K562 (cell line): ENCODE data around the gene SLC22A23. TPM values are rescaled to one million over a fixed set of nuclear protein-coding genes. Genes with fewer than 3 reads are reported as not detected.

Experiments used
- ATF7 ChIP-seq: fragments of 450-650 bp; IDR thresholded peaks from 2 replicates; pipeline ENCODE4 v1.7.1; 2014; ENCODE audit warnings: mild to moderate bottlenecking, moderate library complexity
- CLOCK ChIP-seq: fragments of 250-450 bp; sonication (Bioruptor Pico); IDR thresholded peaks from 2 replicates; pipeline ENCODE4 v1.4.0; 2020; ENCODE audit warnings: mild to moderate bottlenecking, moderate library complexity, borderline replicate concordance
- DPF2 ChIP-seq: fragments of 450-650 bp; IDR thresholded peaks from 2 replicates; pipeline ENCODE4 v1.6.1; 2016
- HDGF ChIP-seq: fragments of 450-650 bp; IDR thresholded peaks from 2 replicates; pipeline ENCODE4 v1.6.1; 2016
- LARP7 ChIP-seq: fragments of 450-650 bp; IDR thresholded peaks from 2 replicates; pipeline ENCODE4 v1.6.1; 2016
- MEF2D ChIP-seq: conservative IDR thresholded peaks from 2 replicates; pipeline ENCODE4 v1.6.1; 2016; ENCODE audit warnings: low read depth, missing genetic modification characterization, missing compliant biosample characterization
- NFIC ChIP-seq: fragments of 450-650 bp; IDR thresholded peaks from 2 replicates; pipeline ENCODE4 v1.6.1; 2017; ENCODE audit warnings: mild to moderate bottlenecking, inconsistent platforms
- PRDM10 ChIP-seq: fragments of 450-650 bp; IDR thresholded peaks from 2 replicates; pipeline ENCODE4 v1.6.1; 2018; ENCODE audit not compliant: partially characterized antibody
- RBM15 ChIP-seq: fragments of 200-400 bp; formaldehyde crosslinking; IDR thresholded peaks from 2 replicates; pipeline ENCODE4 v1.6.1; 2018; ENCODE audit warnings: mild to moderate bottlenecking, low read length, moderate library complexity; ENCODE audit not compliant: insufficient read depth
- STAT5A ChIP-seq: IDR thresholded peaks from 2 replicates; pipeline ENCODE4 v1.6.1; 2012; ENCODE audit warnings: low read length, inconsistent platforms, borderline replicate concordance
- ZNF277 ChIP-seq: fragments of 250-450 bp; sonication (Bioruptor Pico); IDR thresholded peaks from 2 replicates; pipeline ENCODE4 v1.8.0; 2022; ENCODE audit warnings: inconsistent platforms, mild to moderate bottlenecking, moderate library complexity, borderline replicate concordance
- ZNF280A ChIP-seq: fragments of 450-650 bp; IDR thresholded peaks from 2 replicates; pipeline ENCODE4 v1.6.1; 2018; ENCODE audit warnings: mild to moderate bottlenecking, low read depth; ENCODE audit not compliant: partially characterized antibody
- polyA plus RNA-seq, 8 experiments: library from polyadenylated mRNA; depleted of rRNA in 4 of 8; stranded (reverse) in 5 of 8; unstranded in 3 of 8; fragments of >200 nt; fragmentation: Nextera tagmentation in 2 of 8; fragmentation: Illumina TruSeq in 1 of 8; extraction: Ambion mirVana in 2 of 8; extraction: Trizol in 1 of 8; gene quantifications; 2 replicates each; pipeline versions ENCODE4 v1.2.1 to v1.2.3, GENCODE V29; 2011 to 2014; ENCODE audit warnings: inconsistent platforms in 1 of 8, missing spikeins in 1 of 8
- total RNA-seq, 7 experiments: library from RNA; depleted of rRNA in 6 of 7; stranded (reverse); fragments of >200 nt in 6 of 7; fragmentation: Illumina TruSeq in 2 of 7; extraction: Trizol in 2 of 7; gene quantifications; 2 replicates each; pipeline versions ENCODE4 v1.2.1 to v1.2.3, GENCODE V29; 2011 to 2021; ENCODE audit warnings: low replicate concordance in 1 of 7

SLC22A23 gene
- total and polyA plus RNA-seq, 9 of the 15 experiments (the other 6 are each of a cell fraction or from before 2014, with no cell fraction given) = 0.30 to 8.7 (median 2.5) TPM

GRCh38 chr6:3382326-3383279, 74.2 kb downstream of the SLC22A23 start (continued):
- no peak for TF ChIP-seq PRDM10
- no peak for TF ChIP-seq ZNF277
- peak; percentile 72; the same call in 1 of the 2 replicates for TF ChIP-seq HDGF
- TF ChIP-seq MEF2D (tag) = peak; percentile 91
- no peak for TF ChIP-seq CLOCK
- 0 out of 2 replicates have a peak, but pooled peaks have one; percentile 13 for TF ChIP-seq ATF7
- TF ChIP-seq ZNF280A = no peak
- TF ChIP-seq RBM15 = no peak
- TF ChIP-seq NFIC = peak; percentile 96
- TF ChIP-seq LARP7 = 0 out of 2 replicates have a peak, but pooled peaks have one; percentile 36
- no peak for TF ChIP-seq STAT5A
- 0 out of 2 replicates have a peak, but pooled peaks have one; percentile 14 for TF ChIP-seq DPF2
- TF ChIP-seq, all 486 proteins: peak for 36
